PFSK-1 (cell line): ENCODE measurements around the gene ALG1.

ENCODE experiments used
- POLR2AphosphoS5 ChIP-seq: IDR thresholded peaks from 2 replicates; pipeline ENCODE4 v1.6.1; 2012; ENCODE audit warnings: low read depth, mild to moderate bottlenecking, control low read depth, low read length, moderate library complexity
- REST ChIP-seq, 2 experiments: IDR thresholded peaks; 2 replicates each; pipeline versions ENCODE4 v1.6.1 to v1.8.0; 2011 to 2012; ENCODE audit warnings: low read depth in 2 of 2, low read length in 2 of 2, control low read depth in 1 of 2, inconsistent platforms in 1 of 2, mild to moderate bottlenecking in 1 of 2, moderate library complexity in 1 of 2; ENCODE audit not compliant: insufficient read depth in 1 of 2
- SIN3A ChIP-seq: IDR thresholded peaks from 2 replicates; pipeline ENCODE4 v1.6.1; 2012; ENCODE audit warnings: mild to moderate bottlenecking, low read length, moderate library complexity, borderline replicate concordance; ENCODE audit not compliant: insufficient read depth

- no peak for TF ChIP-seq REST (IDR thresholded peaks at IDR 0.05; ENCODE audit: insufficient read depth in 1 of 2, low read depth in 2 of 2, low read length in 2 of 2)
- TF ChIP-seq SIN3A: no peak
- no peak for TF ChIP-seq POLR2AphosphoS5
Observed at GRCh38 chr16:5041600-5042133, 30.0 kb upstream of the ALG1 start.
